Panc1 (cell line): Measurements from ENCODE around the gene CACNB1. TPM values are rescaled to one million over a fixed set of nuclear protein-coding genes. Genes with fewer than 3 reads are reported as not detected.

ENCODE experiments used
- ATAC-seq: fragments of 200-7000 bp; cut with Tn5 transposase; 2 replicates; pipeline ENCODE4 v1.9.1; 2020; ENCODE audit warnings: mild to moderate bottlenecking, moderate library complexity
- BruUV-seq: library from RNA; stranded (reverse); fragments of 400-500 nt; replicated peaks from 2 replicates; lab custom pipeline; 2021; lab: Mats Ljungman, UMichigan
- CTCF ChIA-PET: fragments of 300-600 bp; sonication (Branson Sonifier 250); formaldehyde crosslinking; loops from one replicate; lab custom pipeline; 2022; ENCODE audit warnings: antibody characterized with exemption; lab: Charles Lee
- POLR2A ChIA-PET: fragments of 300-600 bp; sonication (Branson Sonifier 250); formaldehyde crosslinking; loops from one replicate; lab custom pipeline; 2022; ENCODE audit warnings: antibody characterized with exemption; lab: Charles Lee
- DNase-seq: peaks from one replicate; pipeline ENCODE4 v3.0.0-alpha.2; 2010; ENCODE audit warnings: low read depth, low spot score
- H3K27ac ChIP-seq: 2 replicates; pipeline ENCODE4 v1.5.1; 2011; ENCODE audit warnings: mild to moderate bottlenecking, low read length, inconsistent platforms
- H3K27me3 ChIP-seq: fragments of 200-500 bp; sonication (Bioruptor generic); 2 replicates; pipeline ENCODE4 v1.6.0; 2014; ENCODE audit warnings: low read length, inconsistent platforms; ENCODE audit not compliant: control insufficient read depth, insufficient read depth
- H3K36me3 ChIP-seq: fragments of 200-500 bp; sonication (Bioruptor generic); 2 replicates; pipeline ENCODE4 v1.5.1; 2014; ENCODE audit warnings: inconsistent platforms, mild to moderate bottlenecking, low read length, moderate library complexity; ENCODE audit not compliant: control insufficient read depth, insufficient read depth
- H3K4me1 ChIP-seq: 2 replicates; pipeline ENCODE4 v1.5.1; 2011; ENCODE audit warnings: inconsistent platforms, mild to moderate bottlenecking, low read length, moderate library complexity; ENCODE audit not compliant: control insufficient read depth, insufficient read depth
- H3K4me3 ChIP-seq, 2 experiments: 2 replicates each; pipeline ENCODE4 v1.5.1; 2011 to 2012; ENCODE audit warnings: low read depth in 2 of 2, low read length in 2 of 2, mild to moderate bottlenecking in 2 of 2, inconsistent platforms in 1 of 2, moderate library complexity in 1 of 2
- H3K9me3 ChIP-seq: fragments of 200-500 bp; sonication (Bioruptor generic); 2 replicates; pipeline ENCODE4 v1.5.1; 2014; ENCODE audit warnings: low read depth, mild to moderate bottlenecking, inconsistent platforms, low read length, moderate library complexity; ENCODE audit not compliant: control insufficient read depth, insufficient read depth
- POLR2AphosphoS5 ChIP-seq: IDR thresholded peaks from 2 replicates; pipeline ENCODE4 v1.6.1; 2012; ENCODE audit warnings: mild to moderate bottlenecking, low read depth, low read length, moderate library complexity
- SIN3A ChIP-seq: IDR thresholded peaks from 2 replicates; pipeline ENCODE4 v1.6.1; 2012; ENCODE audit warnings: low read depth, mild to moderate bottlenecking, low read length, moderate library complexity, borderline replicate concordance; ENCODE audit not compliant: insufficient read depth
- TCF7L2 ChIP-seq: IDR thresholded peaks from 2 replicates; pipeline ENCODE4 v1.6.1; 2011; ENCODE audit warnings: mild to moderate bottlenecking, low read depth, low read length, inconsistent platforms
- in situ Hi-C: cut with HindIII; loops from 2 replicates; pipeline ENCODE4 v1.10.0; 2016; ENCODE audit warnings: low sequenced_read_pairs, low pct_unique_long_range_greater_than_20kb
- intact Hi-C: fragments of 100-400 bp; cut with micrococcal nuclease; formaldehyde crosslinking; loops from one replicate; pipeline ENCODE4 v1.10.0; 2022; ENCODE audit not compliant: unreplicated experiment
- total RNA-seq: library from RNA; stranded (reverse); gene quantifications from one replicate; pipeline ENCODE4 v1.2.1, GENCODE V29; 2021; ENCODE audit not compliant: unreplicated experiment
- TF ChIP-seq, protein P1 (sequence below): fragments of 450-650 bp; IDR thresholded peaks from 2 replicates; pipeline ENCODE4 v1.5.1; 2017; ENCODE audit warnings: mild to moderate bottlenecking
- TF ChIP-seq, protein P2 (sequence below), 2 experiments: IDR thresholded peaks; 2 replicates each; pipeline ENCODE4 v1.6.1; 2011 to 2012; ENCODE audit warnings: low read depth in 2 of 2, control low read depth in 1 of 2, low read length in 1 of 2, mild to moderate bottlenecking in 1 of 2, moderate library complexity in 1 of 2; ENCODE audit not compliant: insufficient read depth in 1 of 2

CACNB1 gene
- total RNA-seq, 1 experiment from 2014 or later, result 14.9 TPM

DNA sequence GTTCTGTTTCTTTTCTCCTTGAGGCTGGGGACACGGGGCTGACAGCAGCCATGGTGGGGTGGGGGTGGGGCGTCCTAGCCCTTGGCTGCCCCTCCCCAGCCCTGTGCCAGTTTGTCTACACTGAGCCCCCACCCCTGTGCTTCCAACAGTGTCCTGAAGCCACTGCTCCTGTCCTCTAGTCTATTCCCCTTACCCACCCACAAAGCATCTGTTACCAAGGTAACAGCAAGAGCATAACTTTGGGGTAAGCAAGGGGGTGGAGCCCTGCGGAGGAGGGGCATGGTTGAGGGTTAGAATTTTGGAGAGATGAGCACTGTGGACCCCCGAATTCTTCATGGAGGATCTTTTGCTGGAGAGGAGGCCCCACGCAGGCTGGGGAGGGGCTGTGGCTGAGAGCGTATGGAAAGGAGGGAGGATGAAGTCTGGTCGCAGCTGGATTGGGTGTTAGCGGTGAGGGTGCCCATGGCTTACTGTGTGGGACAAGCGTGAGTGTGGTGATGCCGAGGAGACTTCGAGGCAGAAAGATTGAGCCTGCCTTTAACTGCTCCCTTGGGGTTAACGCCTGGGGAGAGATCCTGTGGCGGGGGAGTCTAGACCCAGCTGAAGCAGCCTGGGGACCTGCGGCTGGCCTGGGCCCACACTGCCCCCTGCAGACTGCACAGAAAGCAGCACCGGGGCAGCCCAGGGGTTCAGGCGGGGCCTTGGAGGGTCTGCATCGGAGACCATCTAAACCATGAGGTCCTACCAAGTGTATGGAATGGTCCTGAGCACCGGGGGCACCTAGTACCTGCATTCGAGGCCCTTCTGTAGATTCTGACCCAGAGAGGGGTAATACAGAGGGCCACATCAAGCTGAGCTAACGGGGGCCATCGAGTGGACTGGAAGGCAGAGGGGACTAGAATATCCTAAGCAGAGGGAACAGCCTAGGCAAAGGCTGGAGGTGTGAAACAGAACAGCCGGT is 34.4 kb upstream of the CACNB1 start:
- ChIA-PET CTCF (interaction anchor here (0.7 to 2.1 kb wide), 3 partner anchors 9 to 25 kb away, joined by 3 to 9 read pairs (median 6); no protein-coding TSS in a partner anchor), POLR2A (no interaction called here)
- no peaks in the 10 kb centered on the region for H3K27me3 ChIP-seq
- H3K4me1 ChIP-seq, result no peaks in the 10 kb centered on the region
- H3K36me3 ChIP-seq, result no peaks in the 10 kb centered on the region
- no peak overlapping the region for H3K4me3 ChIP-seq
- H3K9me3 ChIP-seq, result no peaks in the 10 kb centered on the region
- H3K27ac ChIP-seq, result no peak overlapping the region
- intact Hi-C loops, result no loop called here
- DNase-seq (no peak), ATAC-seq (0 out of 2 replicates have a peak, but pooled peaks have one; percentile 24)
- no TSS peak for BruUV-seq
- no peak for TF ChIP-seq SIN3A
- TF ChIP-seq, protein P1, sequence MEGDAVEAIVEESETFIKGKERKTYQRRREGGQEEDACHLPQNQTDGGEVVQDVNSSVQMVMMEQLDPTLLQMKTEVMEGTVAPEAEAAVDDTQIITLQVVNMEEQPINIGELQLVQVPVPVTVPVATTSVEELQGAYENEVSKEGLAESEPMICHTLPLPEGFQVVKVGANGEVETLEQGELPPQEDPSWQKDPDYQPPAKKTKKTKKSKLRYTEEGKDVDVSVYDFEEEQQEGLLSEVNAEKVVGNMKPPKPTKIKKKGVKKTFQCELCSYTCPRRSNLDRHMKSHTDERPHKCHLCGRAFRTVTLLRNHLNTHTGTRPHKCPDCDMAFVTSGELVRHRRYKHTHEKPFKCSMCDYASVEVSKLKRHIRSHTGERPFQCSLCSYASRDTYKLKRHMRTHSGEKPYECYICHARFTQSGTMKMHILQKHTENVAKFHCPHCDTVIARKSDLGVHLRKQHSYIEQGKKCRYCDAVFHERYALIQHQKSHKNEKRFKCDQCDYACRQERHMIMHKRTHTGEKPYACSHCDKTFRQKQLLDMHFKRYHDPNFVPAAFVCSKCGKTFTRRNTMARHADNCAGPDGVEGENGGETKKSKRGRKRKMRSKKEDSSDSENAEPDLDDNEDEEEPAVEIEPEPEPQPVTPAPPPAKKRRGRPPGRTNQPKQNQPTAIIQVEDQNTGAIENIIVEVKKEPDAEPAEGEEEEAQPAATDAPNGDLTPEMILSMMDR, result peak; percentile 70
- in situ Hi-C loops, result no loop called here

DNA sequence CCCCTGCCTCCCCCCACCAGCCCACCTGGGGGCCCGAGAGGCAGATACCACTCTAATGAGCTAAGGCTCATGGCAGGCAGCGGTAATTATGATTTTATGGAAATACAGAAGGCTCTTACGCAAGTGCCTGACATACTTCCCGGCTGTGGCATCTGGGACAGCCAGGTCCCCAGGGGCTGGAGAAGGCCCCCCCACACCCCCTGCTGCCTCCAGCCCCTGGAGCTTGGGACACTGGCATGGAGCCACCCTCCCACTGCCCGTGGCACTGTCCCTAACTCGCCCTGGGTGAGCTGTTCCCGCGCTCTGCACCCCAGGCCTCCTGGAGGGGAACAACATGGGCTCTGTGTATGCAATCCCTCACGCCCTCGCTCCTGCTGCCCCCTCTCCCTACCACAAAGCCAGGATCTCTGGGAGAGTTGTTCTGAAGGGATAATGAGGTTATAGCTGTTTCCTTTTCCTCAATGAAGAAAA is 33.7 kb upstream of the CACNB1 start:
- DNase-seq (no peak), ATAC-seq (no peak)
- Histone ChIP-seq H3K27me3 (no peaks in the 10 kb centered on the region), H3K9me3 (no peaks in the 10 kb centered on the region), H3K4me3 (no peak overlapping the region), H3K4me1 (no peaks in the 10 kb centered on the region), H3K36me3 (no peaks in the 10 kb centered on the region), H3K27ac (no peak overlapping the region)
- no TSS peak for BruUV-seq
- POLR2A ChIA-PET, result no interaction called here
- intact Hi-C loops, result no loop called here
- TF ChIP-seq TCF7L2 (no peak), SIN3A (no peak), POLR2AphosphoS5 (no peak)
- TF ChIP-seq, protein P2, sequence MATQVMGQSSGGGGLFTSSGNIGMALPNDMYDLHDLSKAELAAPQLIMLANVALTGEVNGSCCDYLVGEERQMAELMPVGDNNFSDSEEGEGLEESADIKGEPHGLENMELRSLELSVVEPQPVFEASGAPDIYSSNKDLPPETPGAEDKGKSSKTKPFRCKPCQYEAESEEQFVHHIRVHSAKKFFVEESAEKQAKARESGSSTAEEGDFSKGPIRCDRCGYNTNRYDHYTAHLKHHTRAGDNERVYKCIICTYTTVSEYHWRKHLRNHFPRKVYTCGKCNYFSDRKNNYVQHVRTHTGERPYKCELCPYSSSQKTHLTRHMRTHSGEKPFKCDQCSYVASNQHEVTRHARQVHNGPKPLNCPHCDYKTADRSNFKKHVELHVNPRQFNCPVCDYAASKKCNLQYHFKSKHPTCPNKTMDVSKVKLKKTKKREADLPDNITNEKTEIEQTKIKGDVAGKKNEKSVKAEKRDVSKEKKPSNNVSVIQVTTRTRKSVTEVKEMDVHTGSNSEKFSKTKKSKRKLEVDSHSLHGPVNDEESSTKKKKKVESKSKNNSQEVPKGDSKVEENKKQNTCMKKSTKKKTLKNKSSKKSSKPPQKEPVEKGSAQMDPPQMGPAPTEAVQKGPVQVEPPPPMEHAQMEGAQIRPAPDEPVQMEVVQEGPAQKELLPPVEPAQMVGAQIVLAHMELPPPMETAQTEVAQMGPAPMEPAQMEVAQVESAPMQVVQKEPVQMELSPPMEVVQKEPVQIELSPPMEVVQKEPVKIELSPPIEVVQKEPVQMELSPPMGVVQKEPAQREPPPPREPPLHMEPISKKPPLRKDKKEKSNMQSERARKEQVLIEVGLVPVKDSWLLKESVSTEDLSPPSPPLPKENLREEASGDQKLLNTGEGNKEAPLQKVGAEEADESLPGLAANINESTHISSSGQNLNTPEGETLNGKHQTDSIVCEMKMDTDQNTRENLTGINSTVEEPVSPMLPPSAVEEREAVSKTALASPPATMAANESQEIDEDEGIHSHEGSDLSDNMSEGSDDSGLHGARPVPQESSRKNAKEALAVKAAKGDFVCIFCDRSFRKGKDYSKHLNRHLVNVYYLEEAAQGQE (IDR thresholded peaks at IDR 0.05; ENCODE audit: insufficient read depth in 1 of 2, low read depth in 2 of 2, low read length in 1 of 2), result no peak
- TF ChIP-seq, protein P1, result no peak
- in situ Hi-C loops, result no loop called here
- CTCF ChIA-PET, result interaction anchor here (0.7 kb wide), 1 partner anchor 8 kb away, joined by 6 read pairs; no protein-coding TSS in a partner anchor
